Right lobe of liver (tissue), 4 donors: ENCODE results near the gene SSPN.

Source experiments
- CTCF ChIP-seq, 4 donors: fragments of 200-600 bp in 3 of 4; fragments of 450-650 bp in 1 of 4; IDR thresholded peaks; one replicate each; pipeline versions ENCODE4 v1.5.1 to v1.8.0; 2016 to 2022; ENCODE audit warnings: antibody characterized with exemption in 4 of 4, mild to moderate bottlenecking in 2 of 4
- POLR2A ChIP-seq: fragments of 450-650 bp; IDR thresholded peaks from one replicate; pipeline ENCODE4 v1.6.1; 2017; ENCODE audit warnings: antibody characterized with exemption, mild to moderate bottlenecking
- donor health status: DM: no; HTN: no; CAD: no.
- donor health status: DM: no; HTN: no; CAD: no.
- donor health status: DM: no; HTN: yes; CAD: no.

- TF ChIP-seq CTCF (IDR thresholded peaks at IDR 0.05) (no peak), POLR2A (no peak)
These were observed 32.5 kb upstream of the SSPN start for GRCh38 chr12:26162905-26163304.
